NCI-H510A treated with DMSO at 0.1 percent for 48 hours (cell line): ENCODE measurements around the gene B3GALT6.

ENCODE experiments used
- DNase-seq: peaks from one replicate; lab custom pipeline; 2025; lab: John Stamatoyannopoulos, UW

The B3GALT6 gene

GRCh38 chr1:1216770-1217620 lies 15.0 kb upstream of the B3GALT6 start:
- no peak for DNase-seq

GRCh38 chr1:1217621-1218523 lies 14.2 kb upstream of the B3GALT6 start:
- no peak for DNase-seq

DNA sequence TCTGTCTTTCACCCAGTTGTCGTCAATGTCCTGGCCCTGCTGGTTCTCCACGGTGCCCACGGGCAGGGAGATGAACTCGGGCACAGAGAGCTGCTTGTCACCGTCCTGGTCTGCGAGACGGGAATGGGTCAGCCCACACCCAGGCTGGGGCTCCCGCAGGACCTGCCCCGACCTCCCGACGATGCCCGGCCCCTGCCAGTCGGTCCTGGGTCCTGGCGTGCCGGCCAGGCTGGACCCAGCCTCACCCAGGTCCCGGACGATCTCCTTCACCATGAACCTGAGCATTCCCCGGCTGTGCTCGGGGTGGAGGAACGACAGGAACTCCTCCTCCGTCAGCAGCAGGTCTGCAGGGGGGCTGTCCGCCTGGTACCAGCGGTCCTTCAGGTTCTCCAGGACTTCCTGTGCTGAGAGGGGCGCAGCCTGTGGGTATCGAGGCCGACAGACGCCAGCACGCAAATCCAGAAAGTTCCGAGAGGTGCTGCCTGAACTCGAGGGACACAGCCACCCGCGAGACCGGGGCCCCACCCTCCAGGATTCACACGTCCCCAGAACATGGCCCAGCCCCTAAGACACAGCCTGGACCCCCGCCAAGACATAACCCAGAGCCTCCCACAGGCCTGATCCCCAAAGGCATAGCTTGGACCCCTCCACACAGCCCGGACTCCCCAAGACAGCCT lies 13.4 kb upstream of the B3GALT6 start:
- DNase-seq, result no peak

DNA sequence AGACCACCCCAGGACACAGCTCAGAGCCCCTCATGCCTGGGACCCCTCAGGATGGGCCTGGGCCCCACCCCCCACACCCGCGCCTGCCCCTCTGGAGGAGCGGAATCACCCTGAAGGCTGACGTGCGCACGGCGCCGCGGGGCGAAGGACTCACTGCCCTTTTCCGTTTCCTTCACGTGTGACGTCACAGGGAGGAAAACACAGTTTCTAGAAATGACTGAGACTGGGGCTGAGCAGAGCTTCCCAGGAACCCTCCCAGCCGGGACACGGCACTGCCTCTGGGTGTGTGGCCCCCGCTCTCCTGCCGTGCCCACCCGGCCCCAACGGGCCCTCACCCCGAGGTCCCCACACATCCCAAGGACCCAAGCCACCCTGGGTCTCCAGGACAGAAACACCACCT lies 12.7 kb upstream of the B3GALT6 start:
- DNase-seq, result no peak

- no peak for DNase-seq
Measured at GRCh38 chr1:1220197-1220596, 11.8 kb upstream of the B3GALT6 start.

DNA sequence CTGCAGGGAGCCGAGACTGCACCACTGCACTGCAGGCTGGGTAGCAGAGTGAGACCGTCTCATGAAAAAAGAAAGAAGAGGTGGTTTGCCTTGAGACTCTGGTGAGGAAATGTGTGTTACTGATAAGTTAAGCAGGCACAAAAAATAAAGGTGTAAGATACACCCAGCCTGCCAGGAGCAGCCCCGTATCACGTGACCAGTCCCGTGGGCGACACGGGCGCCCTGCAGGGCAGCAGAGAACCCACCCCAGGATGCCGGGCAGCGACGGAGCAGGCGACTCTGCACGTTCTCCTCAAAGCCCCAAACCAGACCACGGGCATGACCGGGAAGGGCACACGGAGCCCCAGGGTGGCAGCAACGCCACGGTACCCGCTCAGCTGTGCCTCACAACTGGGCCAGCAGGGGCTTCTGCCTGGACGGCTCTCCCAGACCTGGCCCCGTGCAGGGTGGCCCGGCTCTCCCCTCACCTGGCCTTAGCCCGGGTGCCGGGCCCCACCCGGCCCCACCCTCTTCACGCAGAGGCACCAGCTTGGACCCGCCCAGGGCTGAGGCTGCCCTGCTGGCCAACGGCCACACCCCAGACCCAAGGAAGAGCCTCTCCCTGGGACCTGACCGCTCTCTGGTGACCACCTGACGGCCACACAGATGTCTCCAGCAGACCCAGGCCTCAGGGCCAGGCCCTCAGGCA lies 10.0 kb upstream of the B3GALT6 start:
- no peak for DNase-seq

DNA sequence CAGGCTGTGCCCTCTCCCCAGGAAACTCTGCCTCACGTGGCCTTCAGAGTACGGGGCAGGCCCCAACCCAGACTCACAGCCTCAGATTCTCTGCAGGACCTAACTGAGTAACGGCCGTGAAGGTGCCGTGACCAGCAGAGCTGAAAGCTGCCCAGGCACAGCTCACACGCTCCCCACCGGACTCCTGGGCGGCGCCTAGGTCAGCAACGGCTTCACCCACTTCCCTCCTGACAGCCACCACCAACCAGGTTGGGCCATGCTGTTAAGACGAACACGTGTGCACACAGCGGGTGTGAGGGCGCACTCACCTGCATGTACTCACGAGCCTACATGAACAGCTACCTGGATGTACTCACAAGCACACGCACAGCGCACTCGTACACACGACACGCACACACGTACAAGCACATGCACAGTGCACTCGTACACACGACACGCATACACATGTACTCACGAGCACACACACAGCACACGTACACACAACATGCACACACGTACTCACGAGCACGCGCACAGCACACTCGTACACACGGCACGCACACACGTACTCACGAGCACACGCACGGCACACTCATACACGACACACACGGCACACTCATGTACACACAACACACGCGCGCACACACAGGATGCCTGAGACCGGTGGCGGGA lies 9.3 kb upstream of the B3GALT6 start:
- no peak for DNase-seq

DNA sequence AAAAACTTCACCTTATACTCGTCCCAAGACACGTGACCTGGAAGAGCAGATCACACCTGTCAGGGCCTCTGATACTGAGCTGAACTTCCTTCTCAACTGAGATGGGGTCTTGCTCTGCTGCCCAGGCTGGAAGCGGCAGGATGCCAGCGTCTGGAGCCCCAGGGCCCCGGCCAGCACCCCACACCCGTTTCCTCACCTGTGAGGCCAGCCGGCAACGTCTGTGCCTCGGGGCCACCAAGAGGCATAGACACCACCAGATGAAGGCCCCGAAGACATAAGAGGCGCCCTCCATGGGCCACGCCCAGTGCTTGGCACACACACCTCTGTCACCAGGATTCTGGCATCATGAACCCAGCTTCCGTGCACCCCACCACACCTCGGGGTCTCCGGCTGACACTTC lies 8.7 kb upstream of the B3GALT6 start:
- no peak for DNase-seq

- no peak for DNase-seq
Measured at GRCh38 chr1:1223891-1224290, 8.1 kb upstream of the B3GALT6 start.

GRCh38 chr1:1225238-1225845 lies 6.7 kb upstream of the B3GALT6 start:
- no peak for DNase-seq

DNA sequence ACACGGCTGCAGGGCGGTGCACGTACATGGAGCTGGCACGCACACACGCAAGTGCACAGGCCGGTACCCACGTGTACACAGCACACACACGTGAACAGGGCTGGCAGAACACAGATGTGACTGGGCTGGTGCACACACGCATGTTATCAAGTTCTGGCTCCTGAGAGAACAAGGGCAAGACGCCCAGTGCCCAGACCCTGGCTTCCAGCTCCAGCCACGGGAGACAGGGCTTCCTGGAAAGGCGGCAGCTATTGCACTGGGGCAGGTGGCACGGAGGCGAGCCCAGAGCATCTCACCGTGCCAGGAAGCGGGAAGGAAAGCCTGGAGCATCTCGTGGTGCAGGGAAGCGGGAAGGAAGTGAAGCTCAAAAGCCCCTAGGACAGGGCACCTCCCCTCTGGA lies 6.1 kb upstream of the B3GALT6 start:
- DNase-seq, result no peak

DNA sequence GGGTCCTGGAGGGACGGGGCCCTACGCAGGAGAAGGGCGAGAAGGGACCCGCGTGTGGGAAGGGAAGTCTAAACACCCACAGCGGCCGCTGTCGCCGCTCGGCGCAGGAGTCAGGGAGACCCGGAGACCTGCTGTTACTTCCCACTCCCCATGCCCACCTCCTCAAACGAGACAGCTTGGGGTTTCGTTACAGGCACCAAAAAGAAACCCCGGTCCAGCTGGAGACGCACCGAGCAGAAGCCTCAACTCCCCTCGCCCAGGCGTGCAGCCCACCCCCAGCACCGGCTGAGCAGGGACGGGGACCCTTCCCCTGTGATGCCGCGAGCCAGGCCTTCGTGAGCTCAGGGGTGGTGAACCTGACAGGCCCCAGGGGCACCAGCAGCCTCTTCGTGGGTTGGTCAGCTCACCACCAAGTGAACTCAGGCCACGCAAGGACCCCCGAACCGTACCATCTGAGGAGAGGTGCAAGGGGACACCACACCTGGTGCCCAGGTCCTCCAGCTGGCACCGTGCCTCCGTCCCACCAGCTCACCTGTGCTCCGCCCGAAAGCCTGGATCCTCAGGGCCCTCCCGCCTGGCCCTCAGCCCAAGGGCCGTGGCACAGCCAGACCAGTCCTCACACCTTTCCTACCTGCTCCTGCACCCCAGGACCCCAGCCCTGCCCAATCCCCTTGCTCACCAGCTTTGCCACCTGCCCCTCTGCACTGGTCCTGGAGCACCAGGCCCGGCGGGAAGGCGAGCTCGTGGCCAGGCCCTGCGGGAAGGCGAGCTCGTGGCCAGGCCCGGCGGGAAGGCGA lies 5.3 kb upstream of the B3GALT6 start:
- DNase-seq, result no peak

DNA sequence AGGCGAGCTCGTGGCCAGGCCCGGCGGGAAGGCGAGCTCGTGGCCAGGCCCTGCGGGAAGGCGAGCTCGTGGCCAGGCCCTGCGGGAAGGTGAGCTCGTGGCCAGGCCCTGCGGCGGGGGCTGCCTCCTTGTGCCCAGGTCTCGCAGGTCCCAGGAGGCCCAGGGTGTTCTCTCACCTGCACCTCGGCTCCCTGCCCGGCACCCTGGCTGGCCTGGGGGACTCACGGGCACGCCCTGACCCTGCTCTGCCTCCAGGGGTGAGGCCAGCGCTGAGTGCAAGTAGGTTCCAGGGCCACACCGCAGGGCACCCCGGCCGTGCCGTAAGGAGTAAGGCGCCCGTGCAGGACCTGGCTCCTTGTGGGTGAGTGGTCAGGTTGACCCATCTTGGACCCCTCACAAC lies 4.7 kb upstream of the B3GALT6 start:
- no peak for DNase-seq

DNA sequence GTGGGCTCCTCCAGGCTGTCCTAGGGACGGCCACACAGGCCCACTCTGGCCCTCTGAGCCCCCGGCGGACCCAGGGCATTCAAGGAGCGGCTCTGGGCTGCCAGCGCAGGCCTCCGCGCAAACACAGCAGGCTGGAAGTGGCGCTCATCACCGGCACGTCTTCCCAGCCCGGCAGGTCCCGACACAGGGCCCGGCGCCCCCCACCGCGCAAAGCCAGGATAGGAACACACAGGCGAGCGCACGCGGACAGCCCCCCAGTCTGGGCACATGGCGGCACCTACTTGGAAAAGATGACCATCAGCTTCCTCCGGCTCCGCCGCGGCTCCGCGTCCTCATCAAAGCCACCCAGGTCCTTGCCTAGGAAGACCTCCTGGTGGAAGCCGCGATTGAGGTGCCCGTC lies 3.9 kb upstream of the B3GALT6 start:
- DNase-seq, result no peak

DNA sequence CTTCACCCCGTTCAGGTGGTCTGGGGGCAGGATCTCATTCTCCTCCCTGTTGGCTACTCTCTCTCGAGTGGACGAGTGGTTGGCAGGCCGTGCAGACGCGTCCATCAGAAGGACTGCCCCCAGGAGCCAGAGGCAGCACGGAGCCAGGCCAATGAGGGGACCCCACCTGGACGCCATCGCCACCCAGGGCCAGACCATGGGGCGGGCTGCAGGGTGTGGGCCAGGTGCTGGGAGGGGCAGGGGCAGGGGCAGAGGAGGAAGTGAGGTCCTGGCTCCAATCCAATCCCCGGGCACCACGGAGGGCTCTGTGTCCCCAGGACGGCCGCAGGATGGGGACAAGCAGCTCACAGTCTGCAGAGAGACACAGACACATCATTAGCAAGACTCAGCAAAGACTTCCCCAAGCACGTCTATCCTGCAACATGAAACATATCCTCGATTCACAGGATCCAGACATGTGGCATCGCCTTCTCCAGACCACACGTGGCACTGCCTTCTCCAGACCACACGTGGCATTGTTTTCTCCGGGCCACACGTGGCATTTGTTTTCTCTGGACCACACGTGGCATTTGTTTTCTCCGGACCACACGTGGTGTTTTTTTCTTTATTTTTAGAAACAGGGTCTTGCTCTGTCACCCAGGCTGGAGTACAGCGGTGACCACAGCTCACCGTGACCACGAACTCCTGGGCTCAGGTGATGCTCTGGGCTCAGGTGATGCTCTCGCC lies 3.3 kb upstream of the B3GALT6 start:
- no peak for DNase-seq

GRCh38 chr1:1229770-1230169 lies 2.3 kb upstream of the B3GALT6 start:
- no peak for DNase-seq

DNA sequence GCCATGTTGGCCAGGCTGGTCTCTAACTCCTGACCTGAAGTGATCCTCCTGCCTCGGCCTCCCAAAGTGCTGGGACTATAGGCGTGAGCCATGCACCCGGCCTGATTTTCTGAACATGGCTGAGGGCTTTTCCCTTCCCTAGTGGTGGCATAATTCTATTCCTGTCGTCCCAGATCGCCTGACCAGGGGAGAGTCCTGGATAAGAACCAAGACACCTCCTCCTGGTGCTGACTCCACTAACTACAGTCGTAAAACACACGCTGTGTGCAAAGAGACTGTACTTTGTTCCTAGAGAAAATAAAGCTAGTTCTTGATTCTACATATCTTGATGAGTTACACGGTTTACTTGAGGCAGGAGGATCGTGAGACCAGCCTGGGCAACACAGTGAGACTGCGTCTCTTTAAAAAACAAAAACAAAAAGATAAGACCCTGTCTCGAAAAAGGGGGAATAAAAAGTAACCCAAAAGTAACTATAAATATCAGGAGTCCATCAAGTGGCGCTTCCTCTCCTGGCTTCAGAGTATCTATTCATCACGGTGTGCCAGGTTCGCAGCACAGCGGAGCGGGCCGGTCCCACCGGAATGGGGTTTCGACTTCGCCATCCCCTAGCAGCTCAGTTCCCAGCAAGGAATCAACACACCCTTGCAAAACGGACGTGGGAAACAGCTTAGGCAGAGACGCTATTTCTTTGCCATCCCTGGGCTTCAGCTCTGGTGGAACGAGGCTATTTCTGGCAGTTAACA lies 1.2 kb upstream of the B3GALT6 start:
- peak; percentile 99 for DNase-seq

GRCh38 chr1:1231400-1232207 lies 433 bp upstream of the B3GALT6 start, which contains the start of gene SDF4:
TSS of gene SDF4 (minus strand) at chr1:1232001. CDS start at chr1:1228772, 3,229 bp downstream.
- DNase-seq, result peak; percentile 100
